Fibroblast of lung (primary cell): ENCODE data around the gene HSPA12B.

Source experiments
- EZH2 ChIP-seq: IDR thresholded peaks from 2 replicates; pipeline ENCODE4 v1.5.1; 2012; ENCODE audit warnings: low read length, control low read depth, mild to moderate bottlenecking; ENCODE audit errors: missing control alignments
- TF ChIP-seq, protein P1 (sequence below), 2 donors: IDR thresholded peaks in 1 of 2; conservative IDR thresholded peaks in 1 of 2; 1 replicate in 1 of 2; 2 replicates in 1 of 2; pipeline ENCODE4 v1.5.1; 2011 to 2012; ENCODE audit warnings: low read length in 2 of 2, control low read depth in 1 of 2, inconsistent platforms in 1 of 2, low read depth in 1 of 2, mild to moderate bottlenecking in 1 of 2

DNA sequence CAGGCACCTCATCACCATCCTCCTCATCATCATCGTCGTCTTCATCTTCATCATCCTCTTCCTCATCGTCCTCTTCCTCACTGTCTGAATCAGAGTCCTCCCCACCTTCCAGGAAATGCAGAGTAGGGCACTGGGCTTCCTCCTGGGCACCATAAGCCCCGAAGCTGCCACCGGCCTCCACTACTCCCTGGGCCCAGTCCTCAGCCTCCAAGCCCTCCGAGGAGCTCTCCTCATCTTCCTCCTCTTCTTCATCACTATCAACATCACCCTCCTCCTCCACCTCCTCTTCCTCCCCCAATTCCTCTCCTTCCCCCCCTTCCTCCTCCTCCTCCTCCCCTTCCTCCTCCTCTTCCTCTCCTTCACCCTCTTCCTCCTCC lies 52.4 kb downstream of the HSPA12B start:
- no peak for TF ChIP-seq EZH2
- TF ChIP-seq, protein P1, sequence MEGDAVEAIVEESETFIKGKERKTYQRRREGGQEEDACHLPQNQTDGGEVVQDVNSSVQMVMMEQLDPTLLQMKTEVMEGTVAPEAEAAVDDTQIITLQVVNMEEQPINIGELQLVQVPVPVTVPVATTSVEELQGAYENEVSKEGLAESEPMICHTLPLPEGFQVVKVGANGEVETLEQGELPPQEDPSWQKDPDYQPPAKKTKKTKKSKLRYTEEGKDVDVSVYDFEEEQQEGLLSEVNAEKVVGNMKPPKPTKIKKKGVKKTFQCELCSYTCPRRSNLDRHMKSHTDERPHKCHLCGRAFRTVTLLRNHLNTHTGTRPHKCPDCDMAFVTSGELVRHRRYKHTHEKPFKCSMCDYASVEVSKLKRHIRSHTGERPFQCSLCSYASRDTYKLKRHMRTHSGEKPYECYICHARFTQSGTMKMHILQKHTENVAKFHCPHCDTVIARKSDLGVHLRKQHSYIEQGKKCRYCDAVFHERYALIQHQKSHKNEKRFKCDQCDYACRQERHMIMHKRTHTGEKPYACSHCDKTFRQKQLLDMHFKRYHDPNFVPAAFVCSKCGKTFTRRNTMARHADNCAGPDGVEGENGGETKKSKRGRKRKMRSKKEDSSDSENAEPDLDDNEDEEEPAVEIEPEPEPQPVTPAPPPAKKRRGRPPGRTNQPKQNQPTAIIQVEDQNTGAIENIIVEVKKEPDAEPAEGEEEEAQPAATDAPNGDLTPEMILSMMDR (conservative IDR thresholded peaks at IDR 0.05 in 1 of 2, IDR thresholded peaks at IDR 0.05 in 1 of 2; ENCODE audit: low read depth in 1 of 2, low read length in 2 of 2): no peak
